K562 treated with DMSO at 1 percent for 48 hours (cell line): ENCODE data around the gene FAM217A. TPM values are rescaled to one million over a fixed set of nuclear protein-coding genes. Genes with fewer than 3 reads are reported as not detected.

Experiments used
- total RNA-seq: library from RNA; unstranded; fragments of 300-600 nt; gene quantifications from 2 replicates; pipeline ENCODE4 v1.2.3, GENCODE V29; 2022; ENCODE audit warnings: low replicate concordance; ENCODE audit errors: extremely low read depth

The FAM217A gene
- total RNA-seq = not detected in 2 replicates

DNA sequence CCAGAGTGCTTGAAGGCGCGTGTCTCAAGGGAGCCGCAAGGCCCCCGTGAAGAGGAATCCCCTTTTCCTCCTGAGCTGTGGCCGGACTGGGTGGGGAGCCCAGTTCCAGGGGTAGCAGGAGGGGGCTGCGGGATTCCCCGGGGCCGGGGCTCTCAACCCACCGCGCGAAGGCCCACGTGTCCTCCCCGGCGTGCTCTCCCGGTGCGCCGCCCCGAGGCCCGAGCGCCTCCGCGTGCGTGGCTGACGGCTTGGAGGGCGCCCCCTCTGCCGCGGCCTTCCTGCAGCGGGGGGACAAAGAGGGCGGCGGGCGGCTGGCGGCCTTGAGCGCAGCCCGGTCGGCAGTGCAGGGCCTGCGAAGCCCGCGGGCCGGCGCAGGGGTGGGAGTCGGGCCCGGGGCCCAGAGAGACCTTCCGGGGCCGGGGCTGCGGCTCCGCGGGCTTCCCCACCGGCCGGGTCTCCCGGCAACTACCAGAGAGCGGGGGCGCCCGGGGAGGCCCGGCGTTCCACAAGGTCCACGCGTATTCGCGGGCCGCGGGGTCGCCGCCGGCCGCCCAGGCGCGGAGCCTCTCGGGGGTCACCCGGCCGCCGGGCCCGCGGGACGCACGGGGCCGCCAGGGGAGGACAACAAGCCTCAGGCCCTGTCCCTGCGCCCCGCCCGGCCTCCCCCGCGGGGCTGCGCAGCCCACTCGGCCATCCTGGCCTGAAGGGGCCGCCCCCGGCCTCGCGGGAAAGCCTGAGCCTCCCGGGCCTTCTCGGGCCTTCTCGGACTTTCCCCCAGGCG, at the start of gene FAM217A:
FAM217A (minus strand) TSS at position 447 of the 781 bp plus-strand sequence. CDS start 1,723 bp downstream, outside the sequence.

Other genes starting within 250 kb of the FAM217A start
- not detected in 2 replicates for gene FAM50B, start 229.8 kb downstream of the FAM217A start, total RNA-seq
- gene ECI2, start 56.4 kb upstream of the FAM217A start, total RNA-seq = not detected in 2 replicates